K562 (cell line): ENCODE results near the gene ALKBH3. TPM values are rescaled to one million over a fixed set of nuclear protein-coding genes. Genes with fewer than 3 reads are reported as not detected.

ENCODE experiments used
- CBX3 ChIP-seq, 2 experiments: IDR thresholded peaks; 1 replicate in 1 of 2; 2 replicates in 1 of 2; pipeline ENCODE4 v1.6.1; 2012; ENCODE audit warnings: inconsistent platforms in 2 of 2, low read length in 2 of 2, borderline replicate concordance in 1 of 2, control low read depth in 1 of 2
- E2F3 ChIP-seq: fragments of 250-450 bp; sonication (Bioruptor Pico); IDR thresholded peaks from 2 replicates; pipeline ENCODE4 v1.4.0; 2020; ENCODE audit warnings: mild to moderate bottlenecking
- EGR1 ChIP-seq: fragments of 450-650 bp; conservative IDR thresholded peaks from 2 replicates; pipeline ENCODE4 v1.6.1; 2017; ENCODE audit warnings: mild to moderate bottlenecking
- EZH2 ChIP-seq: IDR thresholded peaks from 2 replicates; pipeline ENCODE4 v1.6.1; 2012; ENCODE audit warnings: low read depth, mild to moderate bottlenecking, inconsistent platforms, low read length, borderline replicate concordance
- FOXK1 ChIP-seq: sonication (generic); formaldehyde crosslinking; IDR thresholded peaks from 2 replicates; pipeline ENCODE4 v1.8.0; 2022; ENCODE audit warnings: missing genetic modification reagents, mild to moderate bottlenecking, borderline replicate concordance
- HIVEP1 ChIP-seq: fragments of 250-450 bp; sonication (Bioruptor Pico); IDR thresholded peaks from 2 replicates; pipeline ENCODE4 v1.4.0; 2020; ENCODE audit warnings: mild to moderate bottlenecking
- HLTF ChIP-seq: fragments of 450-650 bp; IDR thresholded peaks from 2 replicates; pipeline ENCODE4 v1.6.1; 2016
- LCOR ChIP-seq: sonication (generic); formaldehyde crosslinking; IDR thresholded peaks from 2 replicates; pipeline ENCODE4 v1.8.0; 2022; ENCODE audit warnings: mild to moderate bottlenecking, missing genetic modification reagents
- MAFG ChIP-seq: fragments of 450-650 bp; conservative IDR thresholded peaks from 2 replicates; pipeline ENCODE4 v1.6.1; 2016; ENCODE audit warnings: missing genetic modification characterization, missing compliant biosample characterization
- MTA1 ChIP-seq: fragments of 450-650 bp; IDR thresholded peaks from 2 replicates; pipeline ENCODE4 v1.6.1; 2017; ENCODE audit warnings: borderline replicate concordance
- MYBL2 ChIP-seq, 2 experiments: fragments of 450-650 bp in 1 of 2; sonication (generic) in 1 of 2; formaldehyde crosslinking in 1 of 2; IDR thresholded peaks; 2 replicates each; pipeline versions ENCODE4 v1.6.1 to v1.8.1; 2017 to 2022; ENCODE audit warnings: borderline replicate concordance in 1 of 2, inconsistent platforms in 1 of 2, low read depth in 1 of 2, mild to moderate bottlenecking in 1 of 2, missing genetic modification reagents in 1 of 2, moderate library complexity in 1 of 2
- MYNN ChIP-seq, 2 experiments: sonication (generic); formaldehyde crosslinking in 1 of 2; IDR thresholded peaks; 2 replicates each; pipeline versions ENCODE4 v1.5.0 to v1.6.1; 2016 to 2020; ENCODE audit warnings: antibody characterized with exemption in 1 of 2, missing genetic modification reagents in 1 of 2
- NFATC3 ChIP-seq: fragments of 450-650 bp; IDR thresholded peaks from 2 replicates; pipeline ENCODE4 v1.6.1; 2017; ENCODE audit warnings: mild to moderate bottlenecking
- PHTF2 ChIP-seq: fragments of 250-450 bp; sonication (Bioruptor Pico); IDR thresholded peaks from 2 replicates; pipeline ENCODE4 v1.5.0; 2021; ENCODE audit warnings: mild to moderate bottlenecking
- RBM17 ChIP-seq: fragments of 200-400 bp; formaldehyde crosslinking; IDR thresholded peaks from 2 replicates; pipeline ENCODE4 v1.6.1; 2017; ENCODE audit warnings: low read depth, mild to moderate bottlenecking, low read length, borderline replicate concordance
- RFX1 ChIP-seq: fragments of 450-650 bp; IDR thresholded peaks from 2 replicates; pipeline ENCODE4 v1.6.1; 2016; ENCODE audit warnings: mild to moderate bottlenecking, moderate library complexity
- SMARCA4 ChIP-seq: fragments of 450-650 bp; IDR thresholded peaks from 2 replicates; pipeline ENCODE4 v1.6.1; 2016
- SMARCC2 ChIP-seq: fragments of 450-650 bp; IDR thresholded peaks from 2 replicates; pipeline ENCODE4 v1.6.1; 2017; ENCODE audit warnings: antibody characterized with exemption, moderate library complexity, mild to moderate bottlenecking, low read depth
- SMARCE1 ChIP-seq: fragments of 450-650 bp; IDR thresholded peaks from 2 replicates; pipeline ENCODE4 v1.7.1; 2016; ENCODE audit warnings: mild to moderate bottlenecking
- TAF1 ChIP-seq: IDR thresholded peaks from 2 replicates; pipeline ENCODE4 v1.6.1; 2011; ENCODE audit warnings: mild to moderate bottlenecking, low read length, moderate library complexity; ENCODE audit not compliant: insufficient read depth, control insufficient read depth, severe bottlenecking; ENCODE audit errors: extremely low read depth
- TCFL5 ChIP-seq: fragments of 250-450 bp; sonication (Bioruptor Pico); conservative IDR thresholded peaks from 2 replicates; pipeline ENCODE4 v1.6.1; 2021; ENCODE audit warnings: mild to moderate bottlenecking, moderate library complexity, matching md5 sums
- ZC3H11A ChIP-seq: IDR thresholded peaks from 2 replicates; pipeline ENCODE4 v1.6.1; 2012; ENCODE audit warnings: low read depth, low read length, improper control_type of control experiment
- ZNF146 ChIP-seq: IDR thresholded peaks from one replicate; pipeline ENCODE4 v1.6.1; 2018; ENCODE audit warnings: missing compliant biosample characterization; ENCODE audit not compliant: unreplicated experiment
- ZNF175 ChIP-seq: fragments of 200-800 bp; sonication (Bioruptor generic); IDR thresholded peaks from 2 replicates; pipeline ENCODE4 v1.6.1; 2016; ENCODE audit warnings: low read depth, mild to moderate bottlenecking, missing genetic modification characterization, missing compliant biosample characterization
- ZNF212 ChIP-seq: fragments of 450-650 bp; formaldehyde crosslinking; IDR thresholded peaks from 2 replicates; pipeline ENCODE4 v1.4.0; 2020; ENCODE audit warnings: mild to moderate bottlenecking
- ZNF239 ChIP-seq: fragments of 250-450 bp; sonication (Bioruptor Pico); IDR thresholded peaks from 2 replicates; pipeline ENCODE4 v1.4.0; 2020; ENCODE audit warnings: mild to moderate bottlenecking
- ZNF511 ChIP-seq: sonication (generic); formaldehyde crosslinking; IDR thresholded peaks from 2 replicates; pipeline ENCODE4 v1.8.0; 2022; ENCODE audit warnings: mild to moderate bottlenecking, missing genetic modification reagents
- ZNF740 ChIP-seq, 3 experiments: fragments of 200-800 bp in 1 of 3; sonication (Bioruptor generic) in 1 of 3; sonication (generic) in 1 of 3; formaldehyde crosslinking in 1 of 3; IDR thresholded peaks; 2 replicates each; pipeline versions ENCODE4 v1.6.1 to v1.8.0; 2016 to 2022; ENCODE audit warnings: mild to moderate bottlenecking in 2 of 3, missing compliant biosample characterization in 2 of 3, missing genetic modification characterization in 2 of 3, missing genetic modification reagents in 1 of 3
- ZNF79 ChIP-seq: fragments of 250-450 bp; sonication (Bioruptor Pico); IDR thresholded peaks from 2 replicates; pipeline ENCODE4 v1.4.0; 2020; ENCODE audit warnings: low read depth, mild to moderate bottlenecking, moderate library complexity
- polyA plus RNA-seq, 8 experiments: library from polyadenylated mRNA; depleted of rRNA in 4 of 8; stranded (reverse) in 5 of 8; unstranded in 3 of 8; fragments of >200 nt; fragmentation: Nextera tagmentation in 2 of 8; fragmentation: Illumina TruSeq in 1 of 8; extraction: Ambion mirVana in 2 of 8; extraction: Trizol in 1 of 8; gene quantifications; 2 replicates each; pipeline versions ENCODE4 v1.2.1 to v1.2.3, GENCODE V29; 2011 to 2014; ENCODE audit warnings: inconsistent platforms in 1 of 8, missing spikeins in 1 of 8
- total RNA-seq, 7 experiments: library from RNA; depleted of rRNA in 6 of 7; stranded (reverse); fragments of >200 nt in 6 of 7; fragmentation: Illumina TruSeq in 2 of 7; extraction: Trizol in 2 of 7; gene quantifications; 2 replicates each; pipeline versions ENCODE4 v1.2.1 to v1.2.3, GENCODE V29; 2011 to 2021; ENCODE audit warnings: low replicate concordance in 1 of 7

The ALKBH3 gene
- total and polyA plus RNA-seq, 9 of the 15 experiments (the other 6 are each of a cell fraction or from before 2014, with no cell fraction given), result 16.0 to 49.9 (median 36.5) TPM

- peak; percentile 92 for TF ChIP-seq SMARCC2
- TF ChIP-seq TAF1, result no peak
- TF ChIP-seq NFATC3, result no peak
- TF ChIP-seq EGR1, result no peak
- no peak for TF ChIP-seq ZNF239
- TF ChIP-seq SMARCA4, result peak; percentile 93
- no peak; the same call in 1 of the 2 replicates for TF ChIP-seq LCOR (CRISPR knock-in tag)
- TF ChIP-seq RFX1, result no peak
- peak; percentile 81 for TF ChIP-seq ZNF175 (CRISPR knock-in tag)
- TF ChIP-seq SMARCE1, result peak; percentile 86
- TF ChIP-seq ZNF146, result no peak
- TF ChIP-seq ZNF511 (CRISPR knock-in tag), result no peak
- no peak for TF ChIP-seq ZNF212 (CRISPR knock-in tag)
- TF ChIP-seq MAFG (tag), result peak; percentile 79
- TF ChIP-seq PHTF2 (CRISPR knock-in tag), result no peak
- no peak for TF ChIP-seq ZNF79
- no peak for TF ChIP-seq E2F3 (CRISPR knock-in tag)
- no peak for TF ChIP-seq TCFL5
- TF ChIP-seq MYNN (IDR thresholded peaks at IDR 0.05), result no peak
- no peak for TF ChIP-seq MYNN (CRISPR knock-in tag; IDR thresholded peaks at IDR 0.05)
- no peak for TF ChIP-seq MYBL2 (IDR thresholded peaks at IDR 0.05; ENCODE audit: low read depth)
- TF ChIP-seq MYBL2 (CRISPR knock-in tag; IDR thresholded peaks at IDR 0.05; ENCODE audit: borderline replicate concordance), result no peak
- TF ChIP-seq HLTF, result no peak
- no peak for TF ChIP-seq RBM17
- 0 out of 3 replicates have a peak, but pooled peaks of 1 of the 2 experiments have one; percentile 24 for TF ChIP-seq CBX3 (IDR thresholded peaks at IDR 0.05; ENCODE audit: borderline replicate concordance in 1 of 2, low read length in 2 of 2)
- no peak for TF ChIP-seq HIVEP1 (CRISPR knock-in tag)
- no peak for TF ChIP-seq EZH2
- 0 out of 2 replicates have a peak, but pooled peaks have one; percentile 61 for TF ChIP-seq FOXK1 (CRISPR knock-in tag)
- TF ChIP-seq ZNF740 (CRISPR knock-in tag; IDR thresholded peaks at IDR 0.05), result no peak
- TF ChIP-seq ZNF740 (tag; IDR thresholded peaks at IDR 0.05), result no peak
- TF ChIP-seq MTA1, result 0 out of 2 replicates have a peak, but pooled peaks have one; percentile 60
- peak; percentile 52; the same call in 1 of the 2 replicates for TF ChIP-seq ZC3H11A
Observed at GRCh38 chr11:43920598-43921419, 40.2 kb downstream of the ALKBH3 start (continued).
